Glutamatergic neuron (in vitro differentiated cells): ENCODE data around the gene KIAA1217. TPM values are rescaled to one million over a fixed set of nuclear protein-coding genes. Genes with fewer than 3 reads are reported as not detected.

Experiments used
- DNase-seq: peaks from one replicate; pipeline ENCODE4 v3.0.0; 2022
- H3K27ac Mint-ChIP-seq: one replicate; pipeline ENCODE4 v1.8.0; 2020; ENCODE audit warnings: mild to moderate bottlenecking, mixed read lengths, inconsistent platforms; ENCODE audit not compliant: unreplicated experiment
- H3K27me3 Mint-ChIP-seq: one replicate; pipeline ENCODE4 v1.8.0; 2020; ENCODE audit warnings: mild to moderate bottlenecking, moderate library complexity, mixed read lengths, inconsistent platforms; ENCODE audit not compliant: unreplicated experiment
- H3K36me3 Mint-ChIP-seq: one replicate; pipeline ENCODE4 v1.8.0; 2020; ENCODE audit warnings: mild to moderate bottlenecking, mixed read lengths, inconsistent platforms; ENCODE audit not compliant: unreplicated experiment
- H3K4me1 Mint-ChIP-seq: one replicate; pipeline ENCODE4 v1.8.0; 2020; ENCODE audit warnings: mild to moderate bottlenecking, low read depth, mixed read lengths, inconsistent platforms; ENCODE audit not compliant: unreplicated experiment
- H3K4me3 Mint-ChIP-seq: one replicate; pipeline ENCODE4 v1.8.0; 2020; ENCODE audit warnings: mild to moderate bottlenecking, mixed read lengths, inconsistent platforms; ENCODE audit not compliant: unreplicated experiment
- H3K9me3 Mint-ChIP-seq: one replicate; pipeline ENCODE4 v1.8.0; 2020; ENCODE audit warnings: mild to moderate bottlenecking, moderate library complexity, mixed read lengths, inconsistent platforms; ENCODE audit not compliant: unreplicated experiment
- CTCF ChIP-seq: fragments of 200-600 bp; sonication (generic); IDR thresholded peaks from one replicate; pipeline ENCODE4 v1.5.0; 2021; ENCODE audit not compliant: partially characterized antibody, unreplicated experiment
- total RNA-seq: library from RNA; stranded (reverse); fragmentation: NEBNext Ultra II Directional; extraction: Animal tissue kit (Norgen Biotek cat#: 25700); gene quantifications from one replicate; pipeline ENCODE4 v1.2.1, GENCODE V29; 2021; ENCODE audit not compliant: unreplicated experiment

The KIAA1217 gene
- total RNA-seq, 1 donor from 2014 or later, result 4.4 TPM

DNA sequence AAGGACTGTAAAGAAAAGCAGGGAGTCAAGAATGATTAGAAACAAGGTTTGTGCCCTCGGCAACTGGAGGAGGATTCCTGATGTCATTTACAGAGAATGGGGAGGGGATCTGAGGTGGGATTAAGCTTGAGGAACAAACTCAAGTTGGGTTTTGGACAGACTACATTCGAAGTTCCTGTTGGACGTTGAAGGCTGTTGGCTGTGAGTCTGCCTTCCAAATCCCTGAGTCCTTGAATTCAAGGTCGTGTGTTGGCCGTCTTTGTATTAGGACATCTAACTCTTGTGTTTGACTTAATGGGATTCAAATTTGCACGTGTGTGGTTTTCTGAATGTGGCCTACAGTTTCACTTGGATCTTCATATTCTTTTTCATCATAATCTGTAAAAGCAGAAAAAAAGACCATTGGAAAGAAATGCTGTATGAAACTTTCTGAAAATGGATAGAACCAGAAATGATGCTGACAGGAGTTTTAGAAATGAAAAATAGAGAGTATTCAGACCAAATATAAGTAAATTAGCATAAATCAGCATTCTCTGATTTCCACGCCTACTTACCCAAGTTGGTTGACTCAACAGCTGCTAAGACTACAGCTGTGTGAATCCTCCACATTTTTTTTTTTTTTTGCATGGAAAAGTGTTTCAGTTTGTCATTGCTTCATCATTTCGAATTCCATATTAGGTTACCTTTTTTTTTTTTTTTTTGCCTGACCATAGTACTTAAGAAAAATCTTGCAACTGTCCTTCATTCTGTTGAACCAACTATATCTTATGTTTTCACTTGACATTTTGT lies 94.8 kb downstream of the KIAA1217 start:
- Mint-ChIP-seq H3K27me3 (no peaks in the 10 kb centered on the region), H3K27ac (no peak overlapping the region), H3K9me3 (no peaks in the 10 kb centered on the region), H3K36me3 (no peaks in the 10 kb centered on the region), H3K4me1 (no peaks in the 10 kb centered on the region), H3K4me3 (no peak overlapping the region)
- no peak for DNase-seq
- TF ChIP-seq CTCF, result no peak

DNA sequence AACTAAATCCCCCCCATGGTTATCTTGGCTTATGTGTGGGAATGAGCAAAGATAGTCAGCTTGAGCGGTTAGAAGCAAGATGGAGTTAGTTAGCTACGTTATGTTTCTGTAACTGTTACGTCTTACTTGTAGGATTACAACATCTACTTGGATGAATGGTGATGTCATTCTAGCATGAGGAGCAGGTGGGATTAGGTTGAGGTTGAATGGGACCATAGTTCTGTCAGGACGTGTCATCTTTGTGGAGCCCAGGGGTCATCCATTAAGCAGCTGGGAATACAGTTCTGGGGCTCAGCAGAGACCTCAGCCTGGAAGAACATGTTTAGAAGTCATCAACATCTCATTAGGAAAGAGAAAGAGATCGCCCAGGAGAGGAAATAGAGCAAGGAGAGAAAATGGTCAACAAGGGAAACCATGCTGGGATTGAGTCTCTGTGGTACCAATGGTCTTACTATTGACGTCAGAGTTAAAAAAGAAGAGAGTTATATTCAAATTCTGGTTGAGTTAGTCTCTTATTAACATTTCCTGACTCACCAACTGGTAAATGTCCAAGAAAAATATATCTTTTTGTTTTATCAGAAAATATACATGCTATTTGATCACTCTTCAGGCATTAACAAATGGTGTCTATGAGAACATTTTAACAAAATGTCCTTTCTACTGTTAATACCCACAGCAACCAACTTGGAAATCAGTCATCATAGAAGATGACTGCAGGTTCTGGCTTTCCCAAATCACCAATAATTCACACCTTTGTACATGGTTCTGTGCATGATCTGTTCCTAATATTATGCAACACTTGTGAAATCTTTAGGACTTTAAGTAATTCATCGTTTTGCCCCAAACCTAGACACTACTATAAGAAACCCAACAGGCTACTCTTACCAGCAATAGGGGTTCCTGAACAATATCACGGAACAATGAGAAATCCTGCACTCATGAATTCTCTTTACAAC lies 96.9 kb downstream of the KIAA1217 start:
- H3K4me3 Mint-ChIP-seq, result no peak overlapping the region
- TF ChIP-seq CTCF, result no peak
- no peaks in the 10 kb centered on the region for H3K4me1 Mint-ChIP-seq
- no peak for DNase-seq
- no peaks in the 10 kb centered on the region for H3K9me3 Mint-ChIP-seq
- no peak overlapping the region for H3K27ac Mint-ChIP-seq
- H3K27me3 Mint-ChIP-seq, result no peaks in the 10 kb centered on the region
- H3K36me3 Mint-ChIP-seq, result no peaks in the 10 kb centered on the region

DNA sequence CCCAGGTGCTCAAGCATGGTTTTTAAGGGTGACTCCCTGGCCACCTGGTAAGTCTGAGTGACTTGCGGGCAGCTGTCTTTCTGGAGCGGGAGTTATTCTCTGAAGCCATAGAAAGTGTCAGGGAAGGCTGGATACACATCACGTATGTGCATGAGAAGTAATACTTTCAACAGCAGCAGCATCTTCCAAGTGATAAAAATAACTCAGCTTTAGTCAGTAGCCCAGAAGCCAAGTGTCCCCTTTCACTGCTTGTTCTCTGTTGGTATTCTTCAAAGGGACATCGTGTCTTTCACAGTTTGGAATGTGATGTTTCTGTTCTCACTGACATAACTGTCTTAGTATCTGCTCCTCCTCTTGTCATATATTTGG lies 97.6 kb downstream of the KIAA1217 start:
- no peak for DNase-seq
- TF ChIP-seq CTCF, result no peak

GRCh38 chr10:24307116-24307515 lies 98.2 kb downstream of the KIAA1217 start:
- H3K9me3 Mint-ChIP-seq, result no peaks in the 10 kb centered on the region
- H3K4me3 Mint-ChIP-seq, result no peak overlapping the region
- H3K4me1 Mint-ChIP-seq, result no peaks in the 10 kb centered on the region
- no peaks in the 10 kb centered on the region for H3K27me3 Mint-ChIP-seq
- TF ChIP-seq CTCF, result no peak
- H3K36me3 Mint-ChIP-seq, result no peaks in the 10 kb centered on the region
- no peak for DNase-seq
- no peak overlapping the region for H3K27ac Mint-ChIP-seq

More for the DNA sequence above, 97.6 kb downstream of the KIAA1217 start:
- no peaks in the 10 kb centered on the region for H3K27me3 Mint-ChIP-seq
- no peak overlapping the region for H3K27ac Mint-ChIP-seq
- no peaks in the 10 kb centered on the region for H3K4me1 Mint-ChIP-seq
- H3K4me3 Mint-ChIP-seq, result no peak overlapping the region
- no peaks in the 10 kb centered on the region for H3K36me3 Mint-ChIP-seq
- H3K9me3 Mint-ChIP-seq, result no peaks in the 10 kb centered on the region
